ENCODE data around the gene B4GALT5.

B4GALT5 gene

DNA sequence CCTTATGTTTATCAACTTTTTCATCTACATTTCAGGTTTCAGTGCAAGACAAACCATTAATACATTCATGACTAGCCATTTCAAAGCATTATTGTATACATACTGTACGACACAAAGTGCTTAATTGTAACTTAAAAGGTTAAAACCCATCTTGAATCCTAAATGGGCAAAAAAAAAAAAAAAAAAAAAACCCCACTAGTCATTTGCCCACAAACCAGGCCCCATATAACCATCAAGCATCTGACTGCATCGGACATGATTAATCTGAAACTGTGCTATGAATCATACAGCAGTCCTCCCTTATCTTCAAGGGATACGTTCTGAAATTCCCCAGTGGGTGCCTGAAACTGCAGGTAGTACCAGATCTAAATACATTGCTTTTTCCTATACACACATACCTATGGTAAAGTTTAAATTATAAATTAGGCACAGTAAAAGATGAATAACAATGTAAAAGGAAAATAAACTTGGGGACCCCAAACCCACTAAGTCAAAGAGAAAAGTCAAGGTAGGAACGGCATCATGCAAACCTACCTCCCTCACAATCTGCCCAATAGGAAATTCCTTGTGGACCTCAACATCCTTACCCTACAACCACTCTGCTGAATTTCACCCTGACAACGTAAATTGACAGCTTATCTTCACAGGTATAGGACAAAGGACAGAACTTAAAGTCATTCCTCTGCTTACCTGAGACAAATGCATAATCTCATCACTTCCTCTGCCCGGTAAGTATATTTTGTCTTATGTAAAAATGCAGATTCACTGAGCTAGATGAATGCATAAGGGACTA is 14.3 kb downstream of the B4GALT5 start:
- DNase-seq: no peak

DNA sequence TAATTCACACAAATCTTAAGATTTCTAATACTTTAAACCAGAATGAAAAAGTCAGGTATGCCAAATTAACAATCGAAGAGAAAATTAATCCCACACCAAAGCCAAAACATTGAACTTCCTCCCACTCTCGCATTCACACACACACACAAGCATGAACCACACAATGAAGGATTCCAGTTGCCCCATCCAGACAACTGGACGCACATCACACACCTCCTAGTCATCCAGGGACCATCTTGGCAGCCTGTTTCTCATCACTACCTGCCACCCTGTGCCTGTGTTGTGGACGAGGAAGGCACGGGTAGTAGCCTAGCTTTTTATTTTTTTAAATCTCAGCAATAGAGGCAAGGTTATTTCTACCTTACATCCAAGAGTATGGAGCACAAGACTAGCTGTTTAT is 15.2 kb downstream of the B4GALT5 start:
- DNase-seq: no peak

DNA sequence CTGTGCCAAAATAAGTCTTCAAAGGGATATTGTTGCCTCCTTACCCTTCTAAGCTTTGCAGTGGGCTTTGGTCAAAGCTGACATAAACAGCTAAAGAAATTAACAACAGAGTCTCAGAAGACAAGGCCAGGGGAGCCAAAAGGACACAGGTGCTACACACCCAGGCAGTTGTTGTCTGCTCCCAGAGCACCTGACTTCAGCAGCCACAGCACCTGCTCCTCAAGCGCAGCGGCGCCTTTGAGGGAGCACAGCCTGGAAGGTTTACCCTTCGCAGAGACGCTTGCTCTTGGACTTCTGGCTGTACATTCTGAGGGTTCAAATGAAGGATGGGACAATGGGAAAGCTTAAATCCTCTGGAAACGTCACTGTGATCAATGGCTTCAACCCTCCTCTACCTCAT is 16.6 kb downstream of the B4GALT5 start:
- DNase-seq: peak; percentile 32

DNA sequence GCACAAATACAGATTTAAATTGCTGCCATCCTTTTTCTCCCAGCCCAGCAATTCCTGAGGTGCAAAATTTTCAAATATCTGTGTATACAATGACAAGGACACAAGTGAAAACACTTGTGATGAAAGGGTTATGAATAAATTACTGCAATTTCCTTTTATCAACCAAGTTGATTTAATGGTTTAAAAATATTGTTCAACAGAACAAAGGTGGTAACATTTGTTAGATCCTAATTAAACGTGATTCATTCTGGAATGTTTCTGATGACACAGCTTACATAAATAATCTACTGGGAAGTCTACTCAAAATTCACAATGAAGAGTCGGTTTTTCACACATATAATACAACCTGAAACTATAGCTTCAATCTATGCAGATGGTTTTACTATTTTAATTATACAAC is 17.1 kb downstream of the B4GALT5 start:
- DNase-seq: no peak

DNA sequence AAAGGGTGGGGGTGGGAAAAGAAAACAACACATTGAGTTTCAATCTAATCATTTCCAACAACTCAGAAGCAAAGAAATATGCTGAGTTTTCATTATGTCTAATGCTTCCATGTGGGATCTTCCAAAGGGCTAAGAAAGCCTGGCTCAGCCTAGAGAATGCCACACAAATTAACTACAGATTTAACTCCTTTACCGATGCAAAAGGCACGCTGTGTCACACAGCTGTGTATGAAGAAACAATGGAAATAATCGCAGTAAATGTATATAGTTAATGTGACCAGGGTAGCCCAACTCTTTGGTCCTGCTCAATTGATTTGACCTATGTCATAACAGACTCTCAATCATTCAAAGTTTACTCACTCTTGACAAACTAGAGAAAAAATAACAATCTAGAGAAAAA is 17.8 kb downstream of the B4GALT5 start:
- no peak for DNase-seq

DNA sequence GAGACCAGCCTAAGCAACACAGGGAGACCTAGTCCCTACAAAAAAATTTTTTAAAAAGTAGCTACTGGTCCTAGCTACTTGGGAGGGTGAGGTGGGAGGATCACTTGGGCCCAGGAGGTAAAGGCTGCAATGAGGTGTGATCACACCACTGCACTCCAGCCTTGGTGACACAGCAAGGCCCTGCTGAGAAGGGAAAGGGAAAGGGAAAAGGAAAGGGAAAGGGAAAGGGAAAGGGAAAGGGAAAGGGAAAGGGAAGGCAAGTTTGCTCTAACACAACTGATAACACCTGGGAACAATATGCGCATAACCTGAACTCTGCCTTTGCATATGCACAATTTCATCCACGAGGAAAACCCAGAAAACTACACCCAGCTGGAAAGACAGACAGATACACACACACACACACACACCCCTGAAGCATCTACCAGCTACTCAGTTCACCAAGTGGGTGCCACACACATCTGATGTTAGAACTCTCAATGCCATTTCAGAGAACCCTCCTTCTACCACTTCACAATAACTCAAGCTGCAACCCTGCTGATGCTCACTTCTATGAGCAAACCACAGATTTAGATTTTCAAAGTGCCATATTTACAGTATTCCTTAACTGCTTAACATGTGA is 19.1 kb downstream of the B4GALT5 start:
- no peak for DNase-seq

DNA sequence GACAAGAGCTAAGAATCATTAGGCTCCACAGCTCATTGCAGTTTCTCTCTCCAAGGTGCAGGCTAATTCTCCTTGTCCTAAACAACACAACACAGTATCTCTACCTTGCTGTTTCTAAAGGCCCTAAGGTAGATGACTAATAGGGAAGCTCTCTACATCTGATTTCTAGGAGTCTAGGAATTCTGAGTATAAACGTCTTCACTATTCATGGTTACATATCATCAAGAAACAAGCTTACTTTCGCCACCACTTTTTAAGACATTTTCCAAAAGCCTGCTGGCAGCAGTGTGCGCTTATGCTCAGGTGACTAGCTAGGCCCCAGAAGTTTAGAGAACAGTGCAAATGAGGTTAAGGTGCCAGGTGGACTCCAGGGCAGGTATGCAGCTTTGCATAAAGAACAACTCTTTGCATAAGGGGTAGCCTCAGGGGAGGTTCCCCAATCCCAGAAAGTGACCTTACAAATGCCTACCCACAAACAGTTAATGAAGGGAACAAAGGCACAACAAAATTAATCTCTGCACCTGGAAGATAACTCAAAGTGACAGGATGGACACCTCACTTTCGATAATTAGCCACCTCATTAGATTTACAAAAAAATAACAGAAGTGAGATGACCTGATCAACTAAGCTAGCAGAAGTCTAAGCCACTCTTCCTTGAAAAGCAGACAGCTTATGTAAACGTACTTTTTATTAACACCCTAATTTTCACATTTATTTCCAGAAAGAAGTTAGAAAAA is 20.1 kb downstream of the B4GALT5 start:
- DNase-seq: no peak

DNA sequence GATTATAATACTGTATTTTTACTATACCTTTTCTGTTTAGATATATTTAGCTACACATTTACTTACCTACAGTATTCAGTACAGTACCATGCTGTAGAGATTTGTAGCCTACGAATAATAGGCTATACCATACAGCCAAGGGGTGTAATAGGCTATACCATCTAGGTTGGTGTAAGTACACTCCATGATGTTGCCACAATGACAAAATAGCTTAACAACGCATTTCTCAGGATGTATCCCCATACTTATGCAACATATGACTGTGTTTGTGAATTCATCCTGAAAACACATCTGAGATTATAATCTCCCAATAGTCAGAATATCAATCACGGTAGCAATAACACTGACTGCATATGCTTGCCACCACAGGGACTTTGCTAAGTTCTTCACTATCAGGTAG is 20.7 kb downstream of the B4GALT5 start:
- DNase-seq: no peak

DNA sequence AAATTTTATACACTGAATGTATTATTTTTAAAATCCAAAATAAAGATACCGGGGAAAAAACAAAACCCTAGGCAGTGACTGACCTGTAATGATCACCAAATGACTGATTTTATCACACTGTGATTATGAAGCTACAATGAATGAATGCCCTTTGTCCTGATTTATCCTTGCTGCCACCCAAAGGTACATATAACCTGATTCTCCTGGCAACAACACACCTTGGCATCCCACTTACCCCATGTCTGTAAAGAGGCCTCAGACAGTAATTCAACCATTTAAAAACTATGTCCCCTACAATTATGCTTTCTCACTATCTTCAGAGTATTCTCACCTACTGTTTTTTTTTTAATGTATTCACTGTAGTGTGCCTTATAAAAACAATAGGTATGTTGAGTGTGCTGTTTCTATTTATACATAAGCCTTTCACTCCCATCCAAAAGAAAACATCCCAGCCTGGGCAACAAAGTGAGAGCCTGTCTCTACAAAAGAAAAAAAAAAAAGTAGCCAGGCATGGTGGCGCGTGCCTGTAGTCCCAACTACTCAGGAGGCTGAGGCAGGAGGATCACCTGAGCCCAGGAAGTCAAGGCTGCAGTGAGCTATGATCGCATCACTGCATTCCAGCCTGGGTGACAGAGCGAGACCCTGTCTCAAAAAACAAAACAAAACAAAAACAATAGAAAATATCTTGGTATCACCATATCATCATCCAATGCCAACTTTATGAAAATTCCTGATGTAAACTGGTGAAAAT is 21.7 kb downstream of the B4GALT5 start:
- no peak for DNase-seq

DNA sequence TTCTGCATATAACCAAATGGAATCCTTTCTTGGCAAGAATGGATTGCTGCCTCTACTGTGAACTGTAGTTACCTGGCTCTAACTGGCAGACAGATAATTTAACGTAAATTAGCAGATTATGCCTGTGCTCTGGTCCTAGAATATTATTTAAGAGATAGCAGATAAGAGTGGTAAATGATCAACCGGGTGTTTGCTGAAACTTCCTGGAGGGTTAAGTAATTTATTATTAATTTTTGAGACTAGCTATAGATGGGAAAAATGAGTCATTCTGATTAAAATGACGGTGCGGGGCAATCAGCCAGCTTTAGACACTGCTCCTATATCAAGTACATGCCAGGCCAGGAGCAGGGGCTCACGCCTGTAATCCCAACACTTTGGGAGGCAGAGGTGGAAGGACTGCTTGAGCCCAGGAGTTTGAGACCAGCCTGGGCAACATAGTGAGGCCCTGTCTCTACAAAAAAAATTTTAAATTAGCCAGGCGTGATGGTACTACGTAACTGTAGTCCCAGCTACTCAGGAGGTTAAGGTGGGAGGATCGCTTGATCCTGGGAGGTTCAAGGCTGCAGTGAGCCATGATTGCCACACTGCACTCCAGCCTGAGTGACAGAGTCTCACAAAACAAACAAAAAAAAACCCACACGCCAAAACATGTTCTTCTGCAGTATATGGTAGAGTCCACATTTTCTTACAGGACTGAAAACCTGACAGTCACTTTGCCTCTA is 22.6 kb downstream of the B4GALT5 start:
- no peak for DNase-seq

DNA sequence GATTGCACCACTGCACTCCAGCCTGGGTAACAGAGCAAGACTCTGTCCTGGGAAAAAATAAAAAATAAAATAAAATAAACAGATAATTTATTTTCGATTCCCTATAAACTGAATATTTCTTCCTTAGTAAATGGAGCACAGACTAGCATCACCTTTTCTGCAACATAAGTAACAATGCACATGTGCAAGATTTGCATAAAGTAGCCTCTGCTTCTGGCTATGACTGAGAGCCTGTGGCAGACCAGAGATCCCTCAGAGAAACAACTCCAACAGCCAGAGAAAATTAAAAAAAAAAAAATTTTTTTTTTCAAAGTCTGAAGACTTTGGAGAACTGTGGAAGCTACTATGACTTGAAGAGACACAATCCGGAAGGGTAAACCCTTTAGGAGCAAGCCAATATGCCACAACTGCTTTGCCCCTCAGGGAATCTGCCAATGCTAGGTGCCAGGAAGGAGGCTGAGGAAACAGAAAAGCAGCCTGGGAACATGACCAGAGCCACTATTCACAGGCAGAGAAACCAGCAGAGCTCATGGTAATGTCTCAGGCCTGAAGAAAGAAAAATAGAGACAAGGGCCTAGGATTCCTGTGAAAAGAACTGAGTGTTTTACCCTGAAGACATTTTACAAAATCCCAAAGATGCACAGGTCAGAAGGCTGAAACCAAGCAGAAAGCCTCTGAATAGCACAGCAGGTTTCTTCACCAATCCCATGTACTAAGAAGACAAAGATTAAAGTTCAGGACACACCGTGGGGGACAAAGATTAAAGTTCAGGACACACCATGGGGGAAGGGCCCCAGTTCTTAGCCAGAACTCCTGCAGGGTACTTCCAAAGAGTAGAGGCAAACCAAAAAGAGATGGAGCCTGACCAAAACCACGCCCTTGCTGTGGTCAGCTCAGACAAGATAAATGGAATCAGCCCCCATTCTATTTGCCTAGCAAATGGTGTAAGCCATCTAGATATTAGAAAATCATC is 25.8 kb downstream of the B4GALT5 start:
- no peak for DNase-seq

DNA sequence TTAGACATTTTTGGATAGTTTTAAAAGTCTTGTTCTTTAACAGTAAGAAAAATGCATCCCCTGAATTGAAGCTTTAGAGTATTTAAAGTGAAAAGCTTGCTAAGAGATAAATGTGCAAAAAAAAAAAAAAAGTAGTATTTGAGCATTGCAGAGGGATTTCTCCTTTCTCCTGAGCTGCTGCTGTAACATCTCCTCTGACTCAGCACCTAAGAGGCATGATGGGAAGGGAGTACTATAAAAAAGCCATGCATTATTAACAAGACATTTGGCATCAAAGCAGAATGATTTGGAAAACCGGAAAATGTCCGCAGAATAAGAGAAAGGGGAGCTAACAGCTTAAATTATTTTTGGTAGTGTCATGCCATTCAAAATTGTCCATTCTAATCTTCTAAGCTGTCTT is 27.9 kb downstream of the B4GALT5 start:
- DNase-seq: no peak

DNA sequence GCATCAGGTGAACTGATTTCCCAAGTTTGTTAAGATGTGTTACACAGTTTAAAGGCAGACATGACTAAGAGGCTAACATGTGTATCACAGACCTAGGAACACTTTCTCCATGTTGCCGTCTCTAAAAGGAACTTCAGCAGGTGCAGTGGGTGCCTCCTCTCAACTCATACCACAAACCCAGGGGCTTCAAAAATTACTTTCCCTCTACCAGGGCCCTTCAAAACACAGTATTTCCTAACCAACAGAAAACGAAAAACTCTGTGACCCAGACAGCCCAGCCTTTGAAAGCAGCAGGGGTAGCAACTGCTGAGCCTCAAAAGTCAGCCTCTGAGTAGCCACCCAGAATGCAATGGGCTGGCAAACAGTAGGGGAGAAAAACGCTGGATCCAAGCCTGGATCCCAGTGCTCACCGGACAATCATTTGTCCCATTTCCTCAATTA is 28.5 kb downstream of the B4GALT5 start:
- no peak for DNase-seq

DNA sequence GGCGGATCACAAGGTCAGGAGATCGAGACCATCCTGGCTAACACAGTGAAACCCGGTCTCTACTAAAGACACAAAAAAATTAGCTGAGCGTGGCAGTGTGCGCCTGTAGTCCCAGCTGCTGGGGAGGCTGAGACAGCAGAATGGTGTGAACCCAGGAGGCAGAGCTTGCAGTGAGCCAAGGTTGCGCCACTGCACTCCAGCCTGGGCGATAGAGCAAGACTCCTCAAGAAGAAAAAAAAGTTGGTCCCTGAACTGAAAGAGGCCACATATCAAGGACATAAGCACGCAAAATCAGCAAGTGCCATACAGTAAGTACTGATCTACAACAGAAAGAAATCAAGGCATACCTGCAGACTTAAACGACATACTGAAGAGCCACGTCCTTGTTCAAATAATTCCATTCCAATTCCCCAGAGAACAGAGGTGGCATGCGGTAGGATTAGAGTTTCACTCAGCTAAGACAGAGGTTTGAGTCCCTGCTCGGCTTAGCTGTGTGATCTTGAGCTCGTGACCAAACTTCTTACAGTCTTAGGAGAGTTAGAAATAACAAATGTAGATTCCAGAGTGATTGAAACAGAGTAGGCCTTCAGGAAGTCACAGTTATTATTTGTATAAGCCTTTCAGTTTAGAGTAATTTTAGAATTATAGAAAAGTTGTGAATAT is 29.2 kb downstream of the B4GALT5 start:
- DNase-seq: no peak

DNA sequence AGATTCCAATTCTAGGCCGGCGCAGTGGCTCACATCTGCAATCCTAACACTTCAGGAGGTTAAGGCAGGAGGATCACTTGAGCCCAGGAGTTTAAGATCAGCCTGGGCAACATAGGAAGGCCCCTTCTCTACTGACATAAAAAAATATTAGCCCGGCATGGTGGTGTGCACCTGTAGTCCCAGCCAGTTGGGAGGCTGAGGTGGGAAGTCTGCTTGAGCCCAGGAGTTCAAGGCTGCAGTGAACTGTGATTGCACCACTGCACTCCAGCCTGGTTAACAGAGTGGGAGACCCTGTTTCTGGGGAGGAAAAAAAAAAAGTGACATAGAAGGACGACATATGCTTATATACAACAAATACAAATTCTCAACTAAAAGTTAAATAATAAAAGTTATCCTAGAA is 30.9 kb downstream of the B4GALT5 start:
- DNase-seq: no peak

DNA sequence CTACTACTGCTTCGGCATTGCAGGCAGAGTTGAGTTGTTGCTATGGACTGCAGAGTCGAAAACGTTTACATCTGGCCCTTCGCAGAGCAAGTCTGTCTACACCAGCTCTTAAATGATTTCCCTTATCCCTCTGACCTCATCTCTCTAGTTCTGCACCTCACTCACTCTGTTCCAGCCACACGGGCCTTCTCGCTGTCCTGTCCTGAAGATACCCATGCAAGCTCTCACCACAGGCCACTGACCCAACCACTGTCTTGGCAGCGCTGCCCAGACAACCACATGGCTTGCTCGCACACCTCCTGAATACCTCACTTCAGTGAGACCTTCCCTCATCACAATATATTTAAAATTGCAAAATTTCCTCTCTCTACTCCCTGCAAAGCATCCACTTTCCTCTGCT is 31.4 kb downstream of the B4GALT5 start:
- no peak for DNase-seq

DNA sequence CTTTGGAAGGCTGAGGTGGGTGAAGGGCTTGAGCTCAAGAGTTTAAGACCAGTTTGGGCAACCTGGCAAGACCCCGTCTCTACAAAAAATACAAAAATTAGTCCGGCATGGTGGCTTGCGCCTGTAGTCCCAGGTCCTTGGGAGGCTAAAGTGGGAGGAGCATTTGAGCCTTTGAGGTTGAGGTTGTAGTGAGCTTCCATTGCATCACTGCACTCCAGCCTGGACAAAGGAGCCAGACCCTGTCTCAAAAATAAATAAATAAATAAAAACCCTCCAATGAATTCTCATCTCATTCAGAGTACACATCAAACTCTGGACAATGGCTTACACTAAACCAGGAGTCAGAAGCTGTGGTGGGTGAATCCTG is 31.8 kb downstream of the B4GALT5 start:
- no peak for DNase-seq

DNA sequence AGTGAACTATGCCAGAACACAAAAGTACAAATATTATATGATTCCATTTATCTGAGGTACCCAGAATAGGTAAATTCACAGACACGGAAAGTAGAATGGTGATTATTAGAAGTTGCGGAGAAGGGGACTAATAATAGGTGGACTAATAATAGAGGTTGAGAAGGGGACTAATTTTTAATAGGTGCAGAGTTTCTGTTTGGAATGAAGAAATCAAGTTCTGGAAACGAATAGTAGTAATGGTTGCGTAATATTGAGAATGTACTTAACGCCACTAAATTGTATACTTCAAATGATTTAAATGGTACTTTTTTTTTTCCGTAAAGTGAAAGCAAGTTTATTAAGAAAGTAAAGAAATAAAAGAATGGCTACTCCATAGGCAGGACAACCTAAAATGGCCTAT is 33.2 kb downstream of the B4GALT5 start:
- DNase-seq: no peak

DNA sequence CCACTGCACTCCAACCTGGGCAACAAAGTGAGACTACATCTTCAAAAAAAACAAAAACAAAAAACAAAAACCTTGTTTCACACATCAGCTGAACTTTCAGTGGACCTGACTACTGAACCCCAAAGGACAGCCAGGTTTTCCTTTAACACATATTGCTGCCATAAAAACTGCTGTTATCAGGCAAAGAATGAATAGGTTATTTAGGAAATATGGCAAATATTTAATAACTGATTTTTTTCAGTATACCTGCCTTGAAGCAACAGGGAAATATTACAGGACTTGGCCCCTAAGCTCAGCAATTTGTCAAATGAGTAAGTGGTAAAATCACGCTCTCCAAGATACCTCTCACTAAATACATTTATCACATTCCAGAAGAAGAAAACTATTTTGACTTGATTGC is 34.0 kb downstream of the B4GALT5 start:
- DNase-seq: no peak

DNA sequence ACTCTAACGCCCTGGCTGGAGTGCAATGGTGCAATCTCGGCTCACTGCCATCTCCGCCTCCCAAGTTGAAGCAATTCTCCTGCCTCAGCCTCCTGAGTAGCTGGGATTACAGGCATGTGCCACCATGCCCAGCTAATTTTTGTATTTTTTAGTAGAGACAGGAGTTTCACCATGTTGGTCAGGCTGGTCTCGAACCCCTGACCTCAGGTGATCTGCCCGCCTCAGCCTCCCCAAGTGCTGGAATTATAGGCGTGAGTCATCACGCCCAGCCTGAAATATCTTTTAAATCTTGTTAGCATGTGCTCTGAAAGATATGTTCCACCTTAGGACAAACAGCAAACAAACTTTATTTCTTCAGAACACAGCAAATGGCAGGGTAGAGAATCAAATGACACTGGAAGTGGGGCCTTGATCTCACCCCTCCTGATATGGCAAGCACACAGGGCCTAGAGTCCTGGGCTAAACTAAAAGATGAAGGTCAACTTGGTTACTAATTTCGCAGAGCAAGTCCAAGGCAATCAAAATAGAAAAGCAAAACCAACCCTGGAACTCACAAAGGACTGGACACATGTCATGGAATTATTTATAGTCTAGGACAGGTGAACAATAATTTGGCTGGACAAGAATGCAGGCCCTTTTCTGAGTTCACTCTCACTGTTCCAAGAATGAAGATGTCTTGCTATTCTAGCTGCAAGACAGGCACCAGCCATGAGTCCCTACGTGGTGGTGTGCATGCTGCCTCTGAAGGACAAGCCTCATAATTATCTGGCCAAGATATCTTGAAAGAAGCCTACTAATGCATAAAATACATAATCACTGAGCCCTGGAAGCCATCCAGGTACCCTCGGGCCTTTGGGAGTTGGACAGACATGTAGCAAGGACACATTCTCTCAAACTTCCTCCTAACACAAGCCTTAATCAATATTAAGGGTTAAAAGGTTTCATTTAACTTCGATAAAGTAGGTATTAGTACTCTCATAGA is 35.6 kb downstream of the B4GALT5 start:
- no peak for DNase-seq
